Parathyroid adenoma (tissue), 2 donors: Measurements from ENCODE around the gene GRAP2.
"Not testable (repeated sequence)": the region's sequence is repeated elsewhere in the genome, so short reads cannot be mapped to it uniquely, and the experiment has no call there.

Source experiments
- H2AFZ ChIP-seq: fragments of 300-600 bp; sonication (generic); one replicate; pipeline ENCODE4 v1.7.0; 2017; ENCODE audit warnings: antibody characterized with exemption, mild to moderate bottlenecking
- H3K27ac ChIP-seq: fragments of 300-600 bp; sonication (generic); one replicate; pipeline ENCODE4 v1.7.0; 2017
- H3K27me3 ChIP-seq: fragments of 300-600 bp; sonication (generic); one replicate; pipeline ENCODE4 v1.7.0; 2017; ENCODE audit warnings: low read length; ENCODE audit not compliant: control insufficient read depth, insufficient read depth
- H3K36me3 ChIP-seq: fragments of 300-600 bp; sonication (generic); one replicate; pipeline ENCODE4 v1.7.0; 2017; ENCODE audit warnings: low read length; ENCODE audit not compliant: control insufficient read depth, insufficient read depth
- H3K4me1 ChIP-seq: fragments of 300-600 bp; sonication (generic); one replicate; pipeline ENCODE4 v1.7.0; 2017; ENCODE audit warnings: control low read depth
- H3K4me2 ChIP-seq: fragments of 300-600 bp; sonication (generic); one replicate; pipeline ENCODE4 v1.7.0; 2017; ENCODE audit warnings: low read length
- H3K4me3 ChIP-seq: fragments of 300-600 bp; sonication (generic); one replicate; pipeline ENCODE4 v1.7.0; 2017; ENCODE audit warnings: low read depth, low read length
- H3K79me2 ChIP-seq: fragments of 300-600 bp; sonication (generic); one replicate; pipeline ENCODE4 v1.7.0; 2017; ENCODE audit warnings: control low read depth
- H3K9ac ChIP-seq: fragments of 300-600 bp; sonication (generic); one replicate; pipeline ENCODE4 v1.7.0; 2017; ENCODE audit warnings: mild to moderate bottlenecking
- H3K9me3 ChIP-seq: fragments of 300-600 bp; sonication (generic); one replicate; pipeline ENCODE4 v1.7.0; 2017; ENCODE audit warnings: low read length; ENCODE audit not compliant: control insufficient read depth
- TF ChIP-seq, protein P1 (sequence below): fragments of 300-600 bp; sonication (generic); IDR thresholded peaks from one replicate; pipeline ENCODE4 v1.7.0; 2017; ENCODE audit warnings: antibody characterized with exemption, mild to moderate bottlenecking
- donor health status: primary hyperparathyroidism.

Gene GRAP2

DNA sequence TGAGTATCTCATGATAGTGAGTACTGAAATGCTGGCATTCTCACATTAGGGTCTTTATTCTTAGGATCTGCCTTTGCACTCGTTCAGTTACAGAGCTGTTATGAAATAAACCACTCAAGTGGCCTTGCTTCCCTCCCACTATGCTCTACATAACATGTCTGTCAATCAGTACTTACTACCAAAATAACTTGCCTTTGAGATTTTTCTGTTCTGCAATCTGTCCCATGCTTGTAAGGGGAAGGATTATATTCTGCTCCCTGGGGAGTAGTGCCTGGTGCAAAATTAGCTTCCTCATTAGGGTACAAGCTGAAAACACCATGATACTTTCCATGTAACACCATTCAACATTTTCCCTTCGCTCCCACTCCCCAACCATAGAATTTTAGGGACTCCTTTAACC, 1.9 kb upstream of the GRAP2 start:
- no peak overlapping the region for H3K9ac ChIP-seq
- H3K4me1 ChIP-seq: no peaks in the 10 kb centered on the region
- H3K79me2 ChIP-seq: no peaks in the 10 kb centered on the region
- H3K4me2 ChIP-seq: no peak overlapping the region
- H3K4me3 ChIP-seq: no peak overlapping the region
- no peaks in the 10 kb centered on the region for H3K27me3 ChIP-seq
- H3K27ac ChIP-seq: no peak overlapping the region
- TF ChIP-seq, protein P1, sequence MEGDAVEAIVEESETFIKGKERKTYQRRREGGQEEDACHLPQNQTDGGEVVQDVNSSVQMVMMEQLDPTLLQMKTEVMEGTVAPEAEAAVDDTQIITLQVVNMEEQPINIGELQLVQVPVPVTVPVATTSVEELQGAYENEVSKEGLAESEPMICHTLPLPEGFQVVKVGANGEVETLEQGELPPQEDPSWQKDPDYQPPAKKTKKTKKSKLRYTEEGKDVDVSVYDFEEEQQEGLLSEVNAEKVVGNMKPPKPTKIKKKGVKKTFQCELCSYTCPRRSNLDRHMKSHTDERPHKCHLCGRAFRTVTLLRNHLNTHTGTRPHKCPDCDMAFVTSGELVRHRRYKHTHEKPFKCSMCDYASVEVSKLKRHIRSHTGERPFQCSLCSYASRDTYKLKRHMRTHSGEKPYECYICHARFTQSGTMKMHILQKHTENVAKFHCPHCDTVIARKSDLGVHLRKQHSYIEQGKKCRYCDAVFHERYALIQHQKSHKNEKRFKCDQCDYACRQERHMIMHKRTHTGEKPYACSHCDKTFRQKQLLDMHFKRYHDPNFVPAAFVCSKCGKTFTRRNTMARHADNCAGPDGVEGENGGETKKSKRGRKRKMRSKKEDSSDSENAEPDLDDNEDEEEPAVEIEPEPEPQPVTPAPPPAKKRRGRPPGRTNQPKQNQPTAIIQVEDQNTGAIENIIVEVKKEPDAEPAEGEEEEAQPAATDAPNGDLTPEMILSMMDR: no peak
- H3K36me3 ChIP-seq: no peaks in the 10 kb centered on the region
- no peak overlapping the region for H2AFZ ChIP-seq
- H3K9me3 ChIP-seq: no peaks in the 10 kb centered on the region

DNA sequence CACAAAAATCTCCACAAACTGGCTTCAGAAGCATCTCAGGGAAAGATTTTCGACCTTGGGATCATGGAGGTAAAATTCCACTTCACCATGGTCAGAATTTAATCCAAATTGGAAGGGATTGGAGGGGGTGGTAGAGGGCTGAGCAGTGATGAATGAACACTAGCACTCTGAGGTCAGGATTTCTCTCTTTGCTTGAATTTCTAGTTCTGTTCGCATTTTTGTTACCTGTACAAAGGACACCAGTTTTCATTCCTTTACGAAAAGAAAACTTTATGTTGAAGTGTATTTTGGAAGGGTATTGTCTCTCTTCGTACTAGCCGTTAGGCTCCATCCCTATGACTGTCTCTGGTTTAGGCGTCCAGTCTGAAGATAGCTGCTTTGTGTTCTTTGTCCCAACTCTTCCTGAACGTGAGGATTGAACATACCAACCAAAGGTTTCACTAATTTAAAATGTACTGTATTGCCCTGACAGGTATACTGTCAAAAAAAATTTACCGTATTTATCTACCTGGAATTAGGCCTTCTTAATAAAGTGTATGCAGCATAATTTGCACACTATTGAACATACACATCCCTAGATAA, 772 bp downstream of the GRAP2 start:
- Histone ChIP-seq H3K9ac (no peak overlapping the region), H3K9me3 (no peaks in the 10 kb centered on the region), H3K4me2 (no peak overlapping the region), H3K4me3 (no peak overlapping the region), H3K36me3 (no peaks in the 10 kb centered on the region), H3K27me3 (no peaks in the 10 kb centered on the region), H3K79me2 (no peaks in the 10 kb centered on the region), H2AFZ (no peak overlapping the region), H3K4me1 (no peaks in the 10 kb centered on the region), H3K27ac (no peak overlapping the region)
- TF ChIP-seq, protein P1: no peak

DNA sequence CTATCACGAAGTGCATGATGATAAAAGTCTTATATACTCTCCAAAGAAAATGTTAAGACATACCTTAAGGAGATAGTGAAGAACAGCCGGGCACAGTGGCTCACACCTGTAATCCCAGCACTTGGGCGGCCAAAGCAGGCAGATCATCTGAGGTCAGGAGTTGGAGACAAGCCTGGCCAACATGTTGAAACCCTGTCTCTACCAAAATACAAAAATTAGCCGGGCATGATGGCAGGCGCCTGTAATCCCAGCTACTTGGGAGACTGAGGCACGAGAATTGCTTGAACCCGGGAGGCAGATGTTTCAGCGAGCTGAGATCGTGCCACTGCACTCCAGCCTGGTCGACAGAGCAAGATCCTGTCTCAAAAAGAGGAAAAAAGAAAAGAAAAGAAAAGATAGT, 3.1 kb downstream of the GRAP2 start:
- H3K4me3 ChIP-seq, H3K79me2 ChIP-seq, H3K27me3 ChIP-seq, H2AFZ ChIP-seq, H3K4me2 ChIP-seq, H3K27ac ChIP-seq, H3K9ac ChIP-seq, H3K36me3 ChIP-seq, H3K9me3 ChIP-seq, H3K4me1 ChIP-seq: not testable (repeated sequence)

DNA sequence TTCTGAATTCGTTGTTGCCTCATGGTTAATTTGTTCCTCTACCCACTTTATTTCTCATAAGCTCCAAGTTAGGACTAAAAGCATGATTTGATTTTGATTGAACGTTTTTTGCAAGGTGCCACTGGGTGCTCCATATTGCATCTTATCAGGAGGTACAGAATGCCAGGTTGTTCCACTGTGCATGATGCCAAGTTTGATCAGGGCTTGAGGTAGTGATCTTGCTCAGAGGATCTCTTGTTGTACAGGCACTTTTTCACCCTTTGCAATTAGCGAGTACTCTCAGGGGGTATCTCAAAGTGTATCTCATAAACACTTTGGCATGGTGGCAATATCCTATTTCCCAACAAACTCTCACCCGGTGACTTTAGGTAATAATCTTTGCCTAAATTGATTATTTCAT, 4.0 kb downstream of the GRAP2 start:
- H3K4me3 ChIP-seq: no peak overlapping the region
- H3K36me3 ChIP-seq: no peaks in the 10 kb centered on the region
- no peaks in the 10 kb centered on the region for H3K27me3 ChIP-seq
- H3K27ac ChIP-seq: no peak overlapping the region
- TF ChIP-seq, protein P1: no peak
- no peaks in the 10 kb centered on the region for H3K9me3 ChIP-seq
- no peak overlapping the region for H3K4me2 ChIP-seq
- no peak overlapping the region for H3K9ac ChIP-seq
- H3K79me2 ChIP-seq: no peaks in the 10 kb centered on the region
- H3K4me1 ChIP-seq: no peaks in the 10 kb centered on the region
- H2AFZ ChIP-seq: no peak overlapping the region

DNA sequence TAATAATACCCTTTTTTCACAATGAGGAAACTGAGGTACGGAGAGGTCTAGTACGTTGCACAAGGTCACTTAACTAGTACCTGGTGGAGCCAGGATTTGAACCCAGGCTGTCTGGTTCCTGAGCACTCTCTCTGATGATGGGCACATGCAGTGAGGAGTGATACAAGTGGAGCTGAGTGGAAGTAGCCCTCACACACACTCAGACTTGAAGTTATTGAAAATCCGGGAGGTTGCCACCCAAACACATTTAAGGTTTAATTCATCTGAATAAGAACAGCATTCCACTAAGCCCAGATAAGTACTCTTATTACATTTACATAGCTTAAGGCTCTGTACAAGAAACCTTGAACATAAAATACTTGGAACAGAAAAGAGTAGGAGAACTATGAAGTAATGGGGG, 4.8 kb downstream of the GRAP2 start:
- H3K9ac ChIP-seq: no peak overlapping the region
- TF ChIP-seq, protein P1: no peak

More for the DNA sequence above, 4.8 kb downstream of the GRAP2 start:
- Histone ChIP-seq H3K4me1 (no peaks in the 10 kb centered on the region), H3K36me3 (no peaks in the 10 kb centered on the region), H3K27me3 (no peaks in the 10 kb centered on the region), H3K9me3 (no peaks in the 10 kb centered on the region), H3K27ac (no peak overlapping the region), H3K79me2 (no peaks in the 10 kb centered on the region), H3K4me2 (no peak overlapping the region), H2AFZ (no peak overlapping the region), H3K4me3 (no peak overlapping the region)
